CMK (cell line): ENCODE results near the gene PTDSS2.

Experiments used
- DNase-seq: peaks from one replicate; pipeline ENCODE4 v3.0.0-alpha.2; 2010; ENCODE audit warnings: low read depth

Gene PTDSS2

GRCh38 chr11:531919-532526 is 81.9 kb downstream of the PTDSS2 start:
- DNase-seq = no peak

GRCh38 chr11:532527-532985 is 82.5 kb downstream of the PTDSS2 start:
- DNase-seq = no peak

GRCh38 chr11:532986-533585 is 83.0 kb downstream of the PTDSS2 start:
- no peak for DNase-seq

DNA sequence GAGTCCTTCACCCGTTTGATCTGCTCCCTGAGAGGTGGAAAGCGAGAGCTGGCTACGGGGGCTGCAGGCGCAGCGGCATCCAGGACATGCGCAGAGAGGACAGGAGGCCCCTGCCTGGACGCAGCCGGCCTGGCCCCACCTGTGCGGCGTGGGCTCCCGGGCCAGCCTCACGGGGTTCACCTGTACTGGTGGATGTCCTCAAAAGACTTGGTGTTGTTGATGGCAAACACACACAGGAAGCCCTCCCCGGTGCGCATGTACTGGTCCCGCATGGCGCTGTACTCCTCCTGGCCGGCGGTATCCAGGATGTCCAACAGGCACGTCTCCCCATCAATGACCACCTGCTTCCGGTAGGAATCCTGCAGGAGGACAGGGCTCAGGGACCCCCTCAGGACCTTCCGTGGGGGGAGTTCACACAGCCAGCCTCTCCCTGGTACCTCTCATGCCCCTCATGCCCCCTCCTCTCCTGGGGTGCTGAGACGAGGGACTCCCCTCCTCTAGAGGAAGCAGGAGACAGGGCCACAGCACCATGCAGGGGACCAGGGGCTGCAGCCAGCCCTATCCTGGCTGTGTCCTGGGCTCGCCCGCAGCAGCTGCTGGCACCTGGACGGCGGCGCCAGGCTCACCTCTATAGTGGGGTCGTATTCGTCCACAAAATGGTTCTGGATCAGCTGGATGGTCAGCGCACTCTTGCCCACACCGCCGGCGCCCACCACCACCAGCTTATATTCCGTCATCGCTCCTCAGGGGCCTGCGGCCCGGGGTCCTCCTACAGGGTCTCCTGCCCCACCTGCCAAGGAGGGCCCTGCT is 83.7 kb downstream of the PTDSS2 start:
- no peak for DNase-seq

- no peak for DNase-seq
Measured at GRCh38 chr11:534396-535209, 84.5 kb downstream of the PTDSS2 start.

DNA sequence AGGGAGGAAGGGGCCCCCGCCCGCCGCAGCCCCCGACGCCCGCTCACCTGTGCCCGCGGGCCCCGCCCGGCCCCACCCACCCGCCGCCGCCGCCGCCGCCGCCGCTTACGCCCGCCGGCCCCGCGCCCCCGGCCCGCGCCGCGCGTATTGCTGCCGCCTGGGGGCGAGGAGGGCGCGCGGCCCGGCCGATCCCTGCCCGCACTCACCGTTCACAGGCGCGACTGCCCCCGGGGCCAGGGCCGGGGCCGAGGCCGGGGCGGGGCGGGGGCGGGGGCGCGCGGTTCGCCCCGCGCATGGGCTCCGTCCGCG is 85.1 kb downstream of the PTDSS2 start:
- DNase-seq = no peak

DNA sequence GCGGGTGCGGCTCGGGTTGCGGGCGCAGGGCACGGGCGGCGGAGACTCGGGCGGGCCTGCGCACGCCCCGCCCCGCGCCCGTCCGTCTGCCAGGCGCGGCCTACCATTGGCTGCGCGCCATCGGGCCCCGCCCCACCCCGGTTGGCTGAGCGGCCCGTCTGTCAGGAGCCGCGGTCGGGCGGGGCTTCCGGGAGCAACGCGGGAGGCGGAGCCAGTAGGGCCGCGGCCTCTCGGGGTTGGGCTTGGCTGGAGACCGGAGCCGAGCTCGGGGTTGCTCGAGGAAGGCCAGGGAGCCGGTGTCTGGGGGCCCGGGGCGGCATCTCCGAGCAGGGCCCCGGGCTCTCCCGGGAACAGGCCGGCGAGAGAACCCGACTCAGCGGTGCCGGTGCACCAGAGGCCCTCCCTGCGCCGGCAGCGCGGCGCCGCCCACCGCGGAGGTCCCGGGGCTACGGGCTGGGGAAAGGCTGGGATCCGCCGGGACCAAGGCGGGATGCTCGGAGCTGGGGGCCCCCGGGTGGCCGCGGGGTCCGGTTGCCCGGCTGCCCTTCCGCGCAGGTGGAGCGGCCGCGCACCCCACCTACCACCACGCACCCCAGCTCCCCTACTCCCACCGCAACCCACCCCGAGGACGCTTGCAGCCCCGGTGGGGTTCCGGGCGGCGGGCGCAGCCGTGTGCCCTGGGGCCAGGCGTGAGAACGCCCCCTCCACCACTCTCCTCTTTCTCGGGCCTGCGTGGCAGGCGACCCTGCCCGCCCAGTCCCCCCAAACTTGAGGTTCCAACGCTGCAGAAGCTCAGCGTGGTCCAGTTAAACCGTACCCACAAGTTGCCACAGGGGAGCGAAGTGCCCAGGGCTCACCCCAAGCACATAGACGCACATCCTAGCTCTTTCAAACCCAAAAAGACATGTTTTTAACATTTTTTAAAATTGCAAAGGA is 85.7 kb downstream of the PTDSS2 start, which contains the start of gene HRAS:
HRAS (minus strand) TSS at position 58 of the 936 bp plus-strand sequence.
- peak; percentile 69 for DNase-seq

DNA sequence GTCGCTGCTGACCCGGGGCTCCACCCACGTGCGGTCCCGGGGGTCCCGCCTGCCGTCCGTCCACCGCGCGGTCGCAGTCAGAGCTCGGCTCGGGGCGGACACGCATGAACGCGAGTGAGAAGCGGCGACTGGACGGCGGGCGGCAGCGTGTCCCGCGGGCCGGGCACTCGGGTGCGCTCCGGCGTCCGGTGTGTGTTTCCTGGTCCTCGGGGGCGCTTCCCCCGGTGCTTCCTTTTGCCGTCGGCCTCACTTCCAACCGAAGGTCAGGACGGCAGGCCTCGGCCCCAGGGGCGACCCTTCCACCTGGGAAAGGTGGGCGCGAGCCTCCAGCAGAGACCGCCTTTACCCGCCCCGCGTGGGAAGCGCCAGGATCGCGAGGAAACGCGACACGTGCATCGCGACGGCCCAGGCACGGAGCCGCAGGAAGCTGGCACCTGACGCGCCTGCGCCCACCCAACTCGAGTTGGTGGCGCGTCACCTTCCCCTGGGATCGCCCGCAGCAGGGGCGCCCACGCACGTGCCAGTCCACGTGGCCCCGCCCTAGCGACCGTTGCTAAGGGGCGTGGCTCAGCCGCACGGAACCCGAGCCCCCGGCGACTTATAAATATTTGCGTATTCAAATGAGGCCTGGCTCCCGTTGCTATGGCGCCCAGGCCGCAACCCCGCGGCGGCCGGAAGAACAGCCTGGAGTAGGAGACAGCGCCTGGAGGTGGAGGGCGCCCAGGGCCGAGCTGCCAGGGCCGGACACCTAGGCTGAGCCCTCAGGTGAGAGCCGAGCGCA is 87.0 kb downstream of the PTDSS2 start, which contains the start of gene LRRC56:
LRRC56 (plus strand) TSS at position 687 of the 781 bp plus-strand sequence. CDS start 3,158 bp downstream, outside the sequence.
- DNase-seq = no peak

DNA sequence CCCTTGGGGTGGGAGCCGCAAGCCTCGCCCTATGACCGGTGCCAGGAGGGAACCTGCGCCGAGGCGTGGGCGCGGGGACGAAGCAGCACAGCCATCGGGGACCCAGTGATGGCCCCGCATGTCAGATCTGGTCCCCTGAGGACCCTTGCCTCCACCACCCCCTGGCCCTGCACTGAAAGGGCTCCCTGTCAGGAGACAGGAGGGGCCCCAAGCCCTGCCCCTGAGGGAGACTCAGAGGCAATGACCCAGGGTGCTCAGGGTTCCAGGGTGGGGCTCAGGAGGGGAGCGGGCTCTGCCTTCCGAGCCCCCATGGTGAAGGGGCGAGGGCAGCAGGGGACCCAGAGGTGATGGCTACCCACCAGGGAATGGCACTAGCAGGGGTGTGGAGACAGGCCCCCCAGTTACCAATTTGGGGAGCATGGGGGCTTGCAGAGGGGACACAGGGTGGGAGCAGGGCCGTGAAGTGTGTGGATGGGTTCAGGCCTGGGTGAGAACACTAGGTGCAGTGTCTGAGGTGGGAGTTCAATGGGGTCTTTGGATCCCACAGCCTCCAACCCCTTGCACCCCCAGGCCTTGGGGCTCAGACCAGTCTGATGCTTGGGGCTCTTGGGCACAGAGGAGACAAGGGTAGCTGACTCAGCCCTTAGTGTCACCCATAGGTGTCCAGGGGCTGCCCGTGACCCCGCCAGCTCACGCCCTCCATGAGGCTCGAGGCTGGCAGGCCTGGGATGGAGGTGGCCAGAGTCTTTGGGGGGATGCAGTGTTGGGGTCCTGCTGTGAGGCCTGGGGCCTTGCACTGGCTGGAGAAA is 87.7 kb downstream of the PTDSS2 start:
- DNase-seq = no peak

GRCh38 chr11:538431-539051 is 88.5 kb downstream of the PTDSS2 start:
- no peak for DNase-seq

GRCh38 chr11:539971-540481 is 89.9 kb downstream of the PTDSS2 start:
- no peak for DNase-seq
